ENCODE measurements around the gene METTL15. TPM values are rescaled to one million over a fixed set of nuclear protein-coding genes. Genes with fewer than 3 reads are reported as not detected.

METTL15 gene
- total RNA-seq, 1 donor from 2014 or later: 16.7 TPM

DNA sequence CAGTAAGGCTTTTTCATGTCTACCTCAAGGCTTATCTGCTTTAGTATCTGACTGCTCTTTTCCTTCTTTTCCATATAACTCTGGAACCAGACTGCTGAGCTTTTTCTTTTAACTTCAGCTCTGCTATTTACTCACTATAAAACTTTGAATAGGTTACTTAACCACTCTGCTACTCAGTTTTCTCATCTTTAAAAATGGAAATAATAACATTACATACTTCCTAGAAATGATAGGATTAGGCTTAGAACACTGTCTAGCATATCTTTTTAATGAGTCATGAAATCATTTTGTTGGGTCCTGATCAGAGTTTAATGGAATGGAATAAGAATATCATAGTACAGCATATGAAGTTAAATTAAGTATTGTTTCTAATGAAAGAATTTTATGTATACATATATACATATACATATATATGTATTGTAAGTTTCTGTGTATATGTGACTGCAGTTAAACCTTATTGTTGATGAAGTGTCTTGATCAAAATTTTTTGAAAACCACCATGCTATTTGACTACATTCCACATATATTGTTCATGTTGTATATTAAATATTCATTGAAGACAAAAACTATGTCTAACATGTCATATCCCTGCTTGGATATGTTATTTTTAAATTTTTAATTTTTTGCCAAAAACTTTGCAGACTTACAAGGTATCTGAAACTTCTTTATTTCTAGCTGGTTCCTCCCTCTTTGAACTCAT is 120.2 kb downstream of the METTL15 start:
- TF ChIP-seq, protein P1, sequence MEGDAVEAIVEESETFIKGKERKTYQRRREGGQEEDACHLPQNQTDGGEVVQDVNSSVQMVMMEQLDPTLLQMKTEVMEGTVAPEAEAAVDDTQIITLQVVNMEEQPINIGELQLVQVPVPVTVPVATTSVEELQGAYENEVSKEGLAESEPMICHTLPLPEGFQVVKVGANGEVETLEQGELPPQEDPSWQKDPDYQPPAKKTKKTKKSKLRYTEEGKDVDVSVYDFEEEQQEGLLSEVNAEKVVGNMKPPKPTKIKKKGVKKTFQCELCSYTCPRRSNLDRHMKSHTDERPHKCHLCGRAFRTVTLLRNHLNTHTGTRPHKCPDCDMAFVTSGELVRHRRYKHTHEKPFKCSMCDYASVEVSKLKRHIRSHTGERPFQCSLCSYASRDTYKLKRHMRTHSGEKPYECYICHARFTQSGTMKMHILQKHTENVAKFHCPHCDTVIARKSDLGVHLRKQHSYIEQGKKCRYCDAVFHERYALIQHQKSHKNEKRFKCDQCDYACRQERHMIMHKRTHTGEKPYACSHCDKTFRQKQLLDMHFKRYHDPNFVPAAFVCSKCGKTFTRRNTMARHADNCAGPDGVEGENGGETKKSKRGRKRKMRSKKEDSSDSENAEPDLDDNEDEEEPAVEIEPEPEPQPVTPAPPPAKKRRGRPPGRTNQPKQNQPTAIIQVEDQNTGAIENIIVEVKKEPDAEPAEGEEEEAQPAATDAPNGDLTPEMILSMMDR (IDR thresholded peaks at IDR 0.05; ENCODE audit: unreplicated experiment): no peak
- peaks cover 3% of the 10 kb centered on the region for H3K4me1 Mint-ChIP-seq (ENCODE audit: low read depth)
- H3K27ac Mint-ChIP-seq: no peak overlapping the region
- no peak for DNase-seq (ENCODE audit: low spot score, unreplicated experiment)
- no peak overlapping the region for H3K4me3 Mint-ChIP-seq (ENCODE audit: low read depth)
- no peaks in the 10 kb centered on the region for H3K27me3 Mint-ChIP-seq
- H3K9me3 Mint-ChIP-seq (ENCODE audit: low read depth): no peaks in the 10 kb centered on the region
- peaks cover 1% of the 10 kb centered on the region for H3K36me3 Mint-ChIP-seq (ENCODE audit: insufficient read depth)

DNA sequence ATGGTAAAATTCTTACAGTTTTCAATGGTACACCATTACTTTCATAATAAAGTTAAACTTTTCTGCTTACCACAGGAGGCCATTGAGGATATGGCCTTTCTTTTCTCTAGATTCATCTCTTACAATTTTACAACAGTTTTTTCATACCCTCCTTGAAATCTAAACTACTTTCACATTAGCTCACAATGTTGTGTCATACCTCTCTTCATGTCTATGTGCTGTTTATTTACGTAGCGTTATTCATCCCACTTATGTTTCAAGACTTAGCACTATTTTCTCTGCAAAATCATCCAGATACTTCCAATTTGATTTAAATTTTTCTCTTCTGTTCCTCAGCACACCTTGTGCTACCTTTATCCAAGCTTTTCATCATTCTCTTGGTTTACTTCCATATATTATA is 123.3 kb downstream of the METTL15 start:
- Mint-ChIP-seq H3K4me3 (ENCODE audit: low read depth) (no peak overlapping the region), H3K27me3 (no peaks in the 10 kb centered on the region), H3K27ac (no peak overlapping the region), H3K4me1 (ENCODE audit: low read depth) (peaks cover 3% of the 10 kb centered on the region), H3K36me3 (ENCODE audit: insufficient read depth) (peaks cover 5% of the 10 kb centered on the region), H3K9me3 (ENCODE audit: low read depth) (peaks cover 2% of the 10 kb centered on the region)
- TF ChIP-seq, protein P1 (IDR thresholded peaks at IDR 0.05; ENCODE audit: unreplicated experiment): no peak
- no peak for DNase-seq (ENCODE audit: low spot score, unreplicated experiment)

DNA sequence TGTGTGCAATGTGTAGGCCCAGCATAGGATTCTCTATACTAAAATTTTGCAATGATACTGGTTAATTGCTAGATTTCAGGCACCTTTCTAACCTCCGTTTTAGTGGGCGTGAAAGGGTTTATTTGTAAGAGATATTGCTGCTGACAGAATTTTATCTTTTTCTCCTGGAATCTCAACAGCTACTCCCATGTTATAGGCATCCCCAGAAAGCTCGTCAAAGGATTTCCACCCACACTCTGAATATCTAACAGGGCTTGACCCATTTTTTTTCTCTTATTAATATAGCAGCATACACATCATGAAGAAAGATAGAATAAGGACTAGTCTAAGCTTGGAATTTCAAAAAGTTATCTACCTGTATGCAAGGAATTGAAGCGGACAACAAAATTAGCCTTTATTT is 124.5 kb downstream of the METTL15 start:
- Mint-ChIP-seq H3K4me3 (ENCODE audit: low read depth) (no peak overlapping the region), H3K27ac (no peak overlapping the region), H3K36me3 (ENCODE audit: insufficient read depth) (peaks cover 11% of the 10 kb centered on the region), H3K4me1 (ENCODE audit: low read depth) (peaks cover 3% of the 10 kb centered on the region), H3K27me3 (no peaks in the 10 kb centered on the region), H3K9me3 (ENCODE audit: low read depth) (peaks cover 10% of the 10 kb centered on the region)
- DNase-seq (ENCODE audit: low spot score, unreplicated experiment): no peak
- TF ChIP-seq, protein P1 (IDR thresholded peaks at IDR 0.05; ENCODE audit: unreplicated experiment): no peak

DNA sequence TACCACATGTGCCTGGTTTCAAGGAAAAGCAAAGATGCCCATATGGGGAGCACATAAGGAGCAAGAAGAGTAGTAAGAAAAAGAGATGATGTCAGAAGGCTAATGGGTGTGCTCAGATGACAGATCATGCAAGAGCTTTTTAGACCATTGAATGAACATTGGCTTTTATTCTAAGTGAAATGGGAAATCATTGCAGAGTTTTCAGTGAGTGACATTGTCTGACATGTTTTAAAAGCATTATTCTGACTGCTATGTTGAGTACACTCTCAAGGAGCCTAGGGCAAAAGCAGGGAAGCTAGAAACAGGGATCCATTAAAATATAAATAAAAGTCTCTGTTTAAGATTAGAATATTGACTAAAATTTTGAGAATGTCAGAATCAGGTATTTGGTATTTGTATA is 133.6 kb downstream of the METTL15 start:
- Mint-ChIP-seq H3K4me3 (ENCODE audit: low read depth) (no peak overlapping the region), H3K27me3 (no peaks in the 10 kb centered on the region), H3K4me1 (ENCODE audit: low read depth) (no peaks in the 10 kb centered on the region), H3K36me3 (ENCODE audit: insufficient read depth) (peaks cover 14% of the 10 kb centered on the region), H3K27ac (no peak overlapping the region), H3K9me3 (ENCODE audit: low read depth) (peaks cover 10% of the 10 kb centered on the region)
- DNase-seq (ENCODE audit: low spot score, unreplicated experiment): no peak
- TF ChIP-seq, protein P1 (IDR thresholded peaks at IDR 0.05; ENCODE audit: unreplicated experiment): no peak

DNA sequence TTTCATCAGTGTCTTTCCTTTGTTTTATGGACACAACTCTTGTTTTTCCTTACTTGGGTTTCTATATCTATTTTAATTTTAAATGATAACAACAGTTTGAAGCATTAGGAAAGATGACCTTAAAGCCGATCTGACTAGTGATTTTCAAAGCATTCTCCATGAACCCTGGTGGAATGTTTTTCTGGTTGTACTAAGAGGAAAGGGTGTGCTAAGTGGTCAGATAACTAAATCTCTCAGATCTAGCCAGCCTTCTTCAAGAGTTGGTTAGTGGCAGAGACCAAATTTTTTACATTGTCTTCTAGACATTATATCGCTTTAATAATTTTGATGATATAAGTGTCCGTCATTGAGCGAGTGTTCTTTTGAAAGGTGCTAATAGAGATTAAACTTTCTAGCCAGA is 134.4 kb downstream of the METTL15 start:
- H3K9me3 Mint-ChIP-seq (ENCODE audit: low read depth): peaks cover 5% of the 10 kb centered on the region
- peaks cover 9% of the 10 kb centered on the region for H3K36me3 Mint-ChIP-seq (ENCODE audit: insufficient read depth)
- H3K4me1 Mint-ChIP-seq (ENCODE audit: low read depth): no peaks in the 10 kb centered on the region
- H3K27ac Mint-ChIP-seq: peak overlapping the region; percentile 5
- H3K27me3 Mint-ChIP-seq: no peaks in the 10 kb centered on the region
- DNase-seq (ENCODE audit: low spot score, unreplicated experiment): no peak
- H3K4me3 Mint-ChIP-seq (ENCODE audit: low read depth): no peak overlapping the region
- TF ChIP-seq, protein P1 (IDR thresholded peaks at IDR 0.05; ENCODE audit: unreplicated experiment): no peak
